Activated naive CD4-positive, alpha-beta T cell treated with Interleukin-2 at 50 U/mL for 16 hours (primary cell): ENCODE results near the gene SFXN4.
"Not testable (repeated sequence)": the region's sequence is repeated elsewhere in the genome, so short reads cannot be mapped to it uniquely, and the experiment has no call there.

ENCODE experiments used
- DNase-seq: peaks from one replicate; pipeline ENCODE4 v3.0.0-alpha.2; 2020

SFXN4 gene

GRCh38 chr10:119105155-119105554 lies 60.4 kb downstream of the SFXN4 start:
- DNase-seq, result no peak

- DNase-seq, result no peak
Measured at GRCh38 chr10:119104654-119105015, 60.9 kb downstream of the SFXN4 start.

- peak; percentile 70 for DNase-seq
Measured at GRCh38 chr10:119103903-119104653, 61.4 kb downstream of the SFXN4 start, which contains the start of gene DENND10. Gene DENND10, plus strand, starts transcription at chr10:119104113. Its CDS starts 30 bp downstream, at chr10:119104143.

- no peak for DNase-seq
Measured at GRCh38 chr10:119103241-119103902, 62.1 kb downstream of the SFXN4 start.

- no peak for DNase-seq
Measured at GRCh38 chr10:119101366-119102098, 64.0 kb downstream of the SFXN4 start.

GRCh38 chr10:119100434-119101238 lies 64.9 kb downstream of the SFXN4 start:
- DNase-seq, result no peak

GRCh38 chr10:119098576-119098975 lies 66.9 kb downstream of the SFXN4 start:
- DNase-seq, result no peak

GRCh38 chr10:119096641-119097415 lies 68.7 kb downstream of the SFXN4 start:
- not testable (repeated sequence) for DNase-seq

GRCh38 chr10:119095640-119096039 lies 69.9 kb downstream of the SFXN4 start:
- no peak for DNase-seq

- peak; percentile 36 for DNase-seq
Measured at GRCh38 chr10:119090968-119091367, 74.5 kb downstream of the SFXN4 start.
